Measurements from ENCODE around the gene NTHL1. TPM values are rescaled to one million over a fixed set of nuclear protein-coding genes. Genes with fewer than 3 reads are reported as not detected.

NTHL1 gene
- total and polyA plus RNA-seq, 9 of the 15 experiments (the other 6 are each of a cell fraction or from before 2014, with no cell fraction given), result 1.1 to 58.8 (median 17.6) TPM

GRCh38 chr16:2047330-2048115 lies at the start of gene NTHL1, which contains the start of gene TSC2 (continued):
- TF ChIP-seq TFE3 (CRISPR knock-in tag; IDR thresholded peaks at IDR 0.05), result peak; percentile 100
- TF ChIP-seq POLR2A (conservative IDR thresholded peaks at IDR 0.05), result peak; percentile 67; the same call in 1 of the 2 replicates
- TF ChIP-seq, protein P1, sequence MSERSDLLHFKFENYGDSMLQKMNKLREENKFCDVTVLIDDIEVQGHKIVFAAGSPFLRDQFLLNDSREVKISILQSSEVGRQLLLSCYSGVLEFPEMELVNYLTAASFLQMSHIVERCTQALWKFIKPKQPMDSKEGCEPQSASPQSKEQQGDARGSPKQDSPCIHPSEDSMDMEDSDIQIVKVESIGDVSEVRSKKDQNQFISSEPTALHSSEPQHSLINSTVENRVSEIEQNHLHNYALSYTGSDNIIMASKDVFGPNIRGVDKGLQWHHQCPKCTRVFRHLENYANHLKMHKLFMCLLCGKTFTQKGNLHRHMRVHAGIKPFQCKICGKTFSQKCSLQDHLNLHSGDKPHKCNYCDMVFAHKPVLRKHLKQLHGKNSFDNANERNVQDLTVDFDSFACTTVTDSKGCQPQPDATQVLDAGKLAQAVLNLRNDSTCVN (CRISPR knock-in tag; IDR thresholded peaks at IDR 0.05), result no peak
- TF ChIP-seq REST (IDR thresholded peaks at IDR 0.05; ENCODE audit: borderline replicate concordance), result peak; percentile 94
- TF ChIP-seq REST (CRISPR knock-in tag; IDR thresholded peaks at IDR 0.05; ENCODE audit: low read depth), result 0 out of 2 replicates have a peak, but pooled peaks have one; percentile 22
- TF ChIP-seq CREB1 (IDR thresholded peaks at IDR 0.05), result peak; percentile 81
- TF ChIP-seq CREB1 (CRISPR knock-in tag; IDR thresholded peaks at IDR 0.05), result peak; percentile 88
- peak; percentile 79 for TF ChIP-seq RB1 (IDR thresholded peaks at IDR 0.05; ENCODE audit: low read depth)
- TF ChIP-seq SRSF1 (IDR thresholded peaks at IDR 0.05; ENCODE audit: low read depth, low read length), result 0 out of 2 replicates have a peak, but pooled peaks have one; percentile 61
- TF ChIP-seq ZNF316 (IDR thresholded peaks at IDR 0.05), result no peak
- TF ChIP-seq TSC22D4 (tag; IDR thresholded peaks at IDR 0.05), result no peak
- TF ChIP-seq FOXM1 (IDR thresholded peaks at IDR 0.05; ENCODE audit: low read depth), result no peak
- TF ChIP-seq FOXM1 (CRISPR knock-in tag; IDR thresholded peaks at IDR 0.05; ENCODE audit: low read depth), result no peak
- no peak for TF ChIP-seq JUNB (CRISPR knock-in tag; conservative IDR thresholded peaks at IDR 0.05)

Data from K562 (cell line).